ENCODE results near the gene APRT. TPM values are rescaled to one million over a fixed set of nuclear protein-coding genes. Genes with fewer than 3 reads are reported as not detected.

APRT gene
- total RNA-seq, 1 donor from 2014 or later, result 39.2 TPM

- intact Hi-C loops (cut with micrococcal nuclease), result no loop called here
- Histone ChIP-seq H3K36me3 (no peaks in the 10 kb centered on the region), H3K4me3 (no peak overlapping the region), H3K27me3 (ENCODE audit: low read depth) (peaks cover 55% of the 10 kb centered on the region), H3K4me1 (peaks cover 33% of the 10 kb centered on the region), H3K9me3 (replicated peaks) (no peaks in the 10 kb centered on the region), H3K27ac (replicated peaks) (no peak overlapping the region)
- TF ChIP-seq CTCF (IDR thresholded peaks at IDR 0.05; ENCODE audit: borderline replicate concordance), result no peak
- no peak for DNase-seq
These were observed 24.0 kb downstream of the APRT start for GRCh38 chr16:88787579-88788314.

GRCh38 chr16:88785106-88785924 lies 26.4 kb downstream of the APRT start, which contains the start of gene PIEZO1:
Gene PIEZO1 (minus strand): TSS chr16:88785220. CDS start chr16:88784964, 256 bp downstream.
- peaks cover 34% of the 10 kb centered on the region for H3K27me3 ChIP-seq (ENCODE audit: low read depth)
- DNase-seq, result peak; percentile 70
- peak within 1 kb of the TSS; percentile 81 for H3K4me3 ChIP-seq
- peaks cover 52% of the 10 kb centered on the region for H3K4me1 ChIP-seq
- intact Hi-C loops (cut with micrococcal nuclease), result no loop called here
- H3K27ac ChIP-seq (replicated peaks), result peak within 1 kb of the TSS; percentile 94
- H3K36me3 ChIP-seq, result no peaks in the 10 kb centered on the region
- TF ChIP-seq CTCF (IDR thresholded peaks at IDR 0.05; ENCODE audit: borderline replicate concordance), result peak; percentile 89
- H3K9me3 ChIP-seq (replicated peaks), result no peaks in the 10 kb centered on the region

- Histone ChIP-seq H3K27ac (replicated peaks) (peak overlapping the region; percentile 94), H3K4me3 (peak overlapping the region; percentile 81), H3K9me3 (replicated peaks) (no peaks in the 10 kb centered on the region), H3K36me3 (no peaks in the 10 kb centered on the region), H3K27me3 (ENCODE audit: low read depth) (peaks cover 32% of the 10 kb centered on the region), H3K4me1 (peaks cover 57% of the 10 kb centered on the region)
- TF ChIP-seq CTCF (IDR thresholded peaks at IDR 0.05; ENCODE audit: borderline replicate concordance), result no peak
- intact Hi-C loops (cut with micrococcal nuclease), result loop anchor here (5.0 kb wide), 1 partner anchor 42 kb away; no protein-coding TSS in a partner anchor
- no peak for DNase-seq
These were observed 26.9 kb downstream of the APRT start for GRCh38 chr16:88784856-88785105.

- DNase-seq, result peak; percentile 73
- Histone ChIP-seq H3K9me3 (replicated peaks) (no peaks in the 10 kb centered on the region), H3K27me3 (ENCODE audit: low read depth) (peaks cover 33% of the 10 kb centered on the region), H3K27ac (replicated peaks) (peak overlapping the region; percentile 94), H3K36me3 (no peaks in the 10 kb centered on the region), H3K4me3 (peak overlapping the region; percentile 81), H3K4me1 (peaks cover 62% of the 10 kb centered on the region)
- intact Hi-C loops (cut with micrococcal nuclease), result loop anchor here (5.0 kb wide), 1 partner anchor 42 kb away; no protein-coding TSS in a partner anchor
- peak; percentile 64 for TF ChIP-seq CTCF (IDR thresholded peaks at IDR 0.05; ENCODE audit: borderline replicate concordance)
These were observed 27.5 kb downstream of the APRT start for GRCh38 chr16:88784074-88784855.

- H3K27ac ChIP-seq (replicated peaks), result peak overlapping the region; percentile 94
- peak overlapping the region; percentile 81 for H3K4me3 ChIP-seq
- intact Hi-C loops (cut with micrococcal nuclease), result loop anchor here (5.0 kb wide), 1 partner anchor 41 kb away; no protein-coding TSS in a partner anchor
- TF ChIP-seq CTCF (IDR thresholded peaks at IDR 0.05; ENCODE audit: borderline replicate concordance), result no peak
- H3K27me3 ChIP-seq (ENCODE audit: low read depth), result peaks cover 27% of the 10 kb centered on the region
- H3K36me3 ChIP-seq, result no peaks in the 10 kb centered on the region
- no peak for DNase-seq
- H3K9me3 ChIP-seq (replicated peaks), result no peaks in the 10 kb centered on the region
- peaks cover 69% of the 10 kb centered on the region for H3K4me1 ChIP-seq
These were observed 28.2 kb downstream of the APRT start for GRCh38 chr16:88783391-88784073.

Data from left ventricle myocardium inferior (tissue), 1 donor.